Transverse colon (tissue), 4 donors: ENCODE measurements around the gene TMEM175.

Source experiments
- CTCF ChIP-seq, 5 experiments: fragments of 200-600 bp in 3 of 5; fragments of 450-650 bp in 2 of 5; sonication (generic) in 3 of 5; IDR thresholded peaks; 1 replicate in 2 of 5; 2 replicates in 3 of 5; pipeline ENCODE4 v1.5.1; 2016 to 2017; ENCODE audit warnings: antibody characterized with exemption in 5 of 5, inconsistent platforms in 3 of 5, mild to moderate bottlenecking in 2 of 5, moderate library complexity in 1 of 5
- EP300 ChIP-seq: sonication (generic); formaldehyde crosslinking; IDR thresholded peaks from one replicate; pipeline ENCODE4 v1.6.1; 2017; ENCODE audit warnings: antibody characterized with exemption, low read depth
- POLR2A ChIP-seq: fragments of 450-650 bp; IDR thresholded peaks from one replicate; pipeline ENCODE4 v1.6.1; 2016; ENCODE audit warnings: antibody characterized with exemption, mild to moderate bottlenecking, moderate library complexity
- POLR2AphosphoS5 ChIP-seq, 3 donors: sonication (generic); formaldehyde crosslinking; IDR thresholded peaks; one replicate each; pipeline ENCODE4 v1.6.1; 2016; ENCODE audit warnings: antibody characterized with exemption in 3 of 3

- TF ChIP-seq CTCF (IDR thresholded peaks at IDR 0.05) (no peak), EP300 (no peak), POLR2A (no peak), POLR2AphosphoS5 (IDR thresholded peaks at IDR 0.05) (no peak)
Measured at GRCh38 chr4:910366-911091, 21.7 kb upstream of the TMEM175 start.
